ENCODE results near the gene MBTPS1.

- TF ChIP-seq CTCF (conservative IDR thresholded peaks at IDR 0.05 in 1 of 2, IDR thresholded peaks at IDR 0.05 in 1 of 2; ENCODE audit: low read depth in 1 of 2, low read length in 2 of 2) (no peak), EZH2 (IDR thresholded peaks at IDR 0.05; ENCODE audit: low read length, missing control alignments) (no peak)
These were observed 91.9 kb downstream of the MBTPS1 start for GRCh38 chr16:84024854-84025253.

All from fibroblast of lung (primary cell).